PC-9 (cell line): ENCODE data around the gene MIF.

Experiments
- CTCF ChIP-seq: fragments of 200-600 bp; sonication (generic); conservative IDR thresholded peaks from 2 replicates; pipeline ENCODE4 v1.6.1; 2017; ENCODE audit warnings: mixed run types, antibody characterized with exemption, mild to moderate bottlenecking, moderate library complexity
- EZH2 ChIP-seq: fragments of 200-600 bp; sonication (generic); IDR thresholded peaks from 2 replicates; pipeline ENCODE4 v1.8.0; 2017; ENCODE audit warnings: antibody characterized with exemption, low read depth

- TF ChIP-seq CTCF (no peak), EZH2 (no peak)
These were observed 12.5 kb downstream of the MIF start for GRCh38 chr22:23906641-23907040.
